VCaP (cell line): ENCODE results near the gene GARIN5B.

Experiments used
- H3K27ac ChIP-seq: fragments of 450-650 bp; 2 replicates; pipeline ENCODE4 v1.5.1; 2017
- TF ChIP-seq, protein P1 (sequence below): fragments of 450-650 bp; conservative IDR thresholded peaks from 2 replicates; pipeline ENCODE4 v1.5.1; 2017; ENCODE audit warnings: mild to moderate bottlenecking, moderate library complexity

Gene GARIN5B

DNA sequence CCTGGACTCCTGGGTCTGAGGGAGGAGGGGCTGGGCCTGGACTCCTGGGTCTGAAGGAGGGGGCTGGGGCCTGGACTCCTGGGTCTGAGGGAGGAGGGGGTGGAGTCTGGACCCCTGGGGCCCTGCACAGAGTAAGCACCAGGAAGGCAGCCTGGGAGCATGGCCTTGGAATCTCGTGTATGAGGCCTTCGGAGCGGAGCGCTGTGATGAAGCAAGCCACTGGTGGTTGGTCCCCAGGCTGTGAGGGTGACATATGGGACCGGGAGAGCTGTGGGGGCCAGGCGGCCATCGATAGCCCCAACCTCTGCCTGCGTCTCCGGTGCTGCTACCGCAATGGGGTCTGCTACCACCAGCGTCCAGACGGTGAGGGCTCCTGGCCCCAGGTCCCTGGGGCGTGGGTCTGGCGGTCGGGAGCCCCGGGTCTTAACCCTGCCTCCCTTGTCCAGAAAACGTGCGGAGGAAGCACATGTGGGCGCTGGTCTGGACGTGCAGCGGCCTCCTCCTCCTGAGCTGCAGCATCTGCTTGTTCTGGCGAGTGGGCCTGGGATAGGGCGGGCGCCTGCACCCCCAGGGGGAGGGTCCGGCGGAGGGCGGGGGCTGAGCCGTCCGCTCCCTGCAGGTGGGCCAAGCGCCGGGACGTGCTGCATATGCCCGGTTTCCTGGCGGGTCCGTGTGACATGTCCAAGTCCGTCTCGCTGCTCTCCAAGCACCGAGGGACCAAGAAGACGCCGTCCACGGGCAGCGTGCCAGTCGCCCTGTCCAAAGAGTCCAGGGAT is 14.5 kb upstream of the GARIN5B start:
- TF ChIP-seq, protein P1, sequence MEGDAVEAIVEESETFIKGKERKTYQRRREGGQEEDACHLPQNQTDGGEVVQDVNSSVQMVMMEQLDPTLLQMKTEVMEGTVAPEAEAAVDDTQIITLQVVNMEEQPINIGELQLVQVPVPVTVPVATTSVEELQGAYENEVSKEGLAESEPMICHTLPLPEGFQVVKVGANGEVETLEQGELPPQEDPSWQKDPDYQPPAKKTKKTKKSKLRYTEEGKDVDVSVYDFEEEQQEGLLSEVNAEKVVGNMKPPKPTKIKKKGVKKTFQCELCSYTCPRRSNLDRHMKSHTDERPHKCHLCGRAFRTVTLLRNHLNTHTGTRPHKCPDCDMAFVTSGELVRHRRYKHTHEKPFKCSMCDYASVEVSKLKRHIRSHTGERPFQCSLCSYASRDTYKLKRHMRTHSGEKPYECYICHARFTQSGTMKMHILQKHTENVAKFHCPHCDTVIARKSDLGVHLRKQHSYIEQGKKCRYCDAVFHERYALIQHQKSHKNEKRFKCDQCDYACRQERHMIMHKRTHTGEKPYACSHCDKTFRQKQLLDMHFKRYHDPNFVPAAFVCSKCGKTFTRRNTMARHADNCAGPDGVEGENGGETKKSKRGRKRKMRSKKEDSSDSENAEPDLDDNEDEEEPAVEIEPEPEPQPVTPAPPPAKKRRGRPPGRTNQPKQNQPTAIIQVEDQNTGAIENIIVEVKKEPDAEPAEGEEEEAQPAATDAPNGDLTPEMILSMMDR = no peak
- H3K27ac ChIP-seq = no peak overlapping the region

DNA sequence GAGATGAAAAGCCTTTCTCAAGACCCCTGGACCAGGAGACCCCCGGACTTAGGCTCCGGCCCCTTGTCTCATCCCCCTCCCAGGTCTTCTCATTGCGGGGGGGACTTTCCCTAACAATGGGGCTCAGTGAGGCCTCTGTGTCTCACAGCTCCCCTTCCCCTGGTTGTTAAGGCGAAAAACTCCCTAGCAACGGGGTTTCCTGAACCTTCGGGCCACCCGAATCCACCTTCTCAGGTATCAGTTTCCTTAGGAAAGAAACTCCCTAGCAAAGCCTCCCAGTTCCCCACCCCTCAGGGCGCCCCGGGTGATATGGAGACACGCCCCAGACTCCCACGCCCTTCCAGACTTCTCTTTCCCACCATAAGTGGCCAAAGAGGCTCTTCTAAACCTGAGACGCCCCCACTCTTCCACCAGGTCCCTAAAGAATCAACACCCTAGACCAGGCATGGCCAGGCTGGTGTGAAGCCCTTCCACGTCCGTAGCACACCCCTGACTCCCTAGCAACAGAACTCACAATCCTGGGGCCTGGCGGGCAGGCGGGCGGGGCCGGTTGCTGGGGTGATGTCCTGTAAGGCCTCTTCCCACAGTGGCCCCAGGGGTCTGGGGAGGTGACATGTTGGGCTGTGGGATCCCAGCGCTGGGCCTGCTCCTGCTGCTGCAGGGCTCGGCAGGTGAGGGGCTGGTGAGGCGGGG is 13.3 kb upstream of the GARIN5B start, which contains the start of gene TMEM190:
TSS of gene TMEM190 (plus strand) at position 586 of the 693 bp plus-strand sequence. CDS start at position 614, 28 bp downstream.
- H3K27ac ChIP-seq = no peak within 1 kb of the TSS
- TF ChIP-seq, protein P1 = no peak

DNA sequence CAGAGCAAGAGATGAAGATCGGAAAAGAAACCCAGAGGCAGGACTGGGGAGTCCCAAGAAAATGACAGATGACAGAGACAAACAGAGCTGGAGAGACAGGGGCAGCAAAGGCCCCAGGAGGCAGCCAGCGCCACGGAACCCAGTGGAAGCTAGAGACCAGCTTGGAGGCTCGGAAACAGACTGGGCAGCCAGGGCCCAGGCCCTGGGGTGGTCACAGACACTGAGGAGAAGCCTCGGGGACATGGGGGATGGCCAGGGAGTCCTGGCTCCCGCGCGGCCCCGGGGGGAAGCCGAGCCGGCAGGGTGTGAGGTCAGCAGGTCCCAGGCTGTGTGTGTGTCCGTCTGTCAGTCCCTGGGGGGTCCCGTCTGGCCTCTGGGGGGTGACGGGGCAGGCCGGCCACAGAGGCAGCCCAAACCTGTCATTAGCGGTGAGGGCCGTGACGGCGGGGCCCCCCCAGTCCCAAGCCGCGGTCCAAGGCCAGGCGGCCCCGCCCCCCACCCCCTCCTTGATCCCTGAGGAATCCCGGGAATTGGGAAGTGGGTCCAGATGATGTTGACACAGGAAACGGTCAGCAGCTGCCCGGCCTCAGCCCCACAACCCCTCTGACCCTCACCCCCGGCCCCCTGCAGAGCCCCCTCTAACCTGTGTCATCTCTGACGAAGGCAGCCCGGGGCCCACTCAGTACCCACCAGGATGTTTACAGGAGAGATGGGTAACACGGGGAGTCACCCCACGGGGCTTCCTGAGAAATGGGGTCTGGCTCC is 11.1 kb upstream of the GARIN5B start:
- TF ChIP-seq, protein P1 = no peak
- H3K27ac ChIP-seq = no peak overlapping the region

DNA sequence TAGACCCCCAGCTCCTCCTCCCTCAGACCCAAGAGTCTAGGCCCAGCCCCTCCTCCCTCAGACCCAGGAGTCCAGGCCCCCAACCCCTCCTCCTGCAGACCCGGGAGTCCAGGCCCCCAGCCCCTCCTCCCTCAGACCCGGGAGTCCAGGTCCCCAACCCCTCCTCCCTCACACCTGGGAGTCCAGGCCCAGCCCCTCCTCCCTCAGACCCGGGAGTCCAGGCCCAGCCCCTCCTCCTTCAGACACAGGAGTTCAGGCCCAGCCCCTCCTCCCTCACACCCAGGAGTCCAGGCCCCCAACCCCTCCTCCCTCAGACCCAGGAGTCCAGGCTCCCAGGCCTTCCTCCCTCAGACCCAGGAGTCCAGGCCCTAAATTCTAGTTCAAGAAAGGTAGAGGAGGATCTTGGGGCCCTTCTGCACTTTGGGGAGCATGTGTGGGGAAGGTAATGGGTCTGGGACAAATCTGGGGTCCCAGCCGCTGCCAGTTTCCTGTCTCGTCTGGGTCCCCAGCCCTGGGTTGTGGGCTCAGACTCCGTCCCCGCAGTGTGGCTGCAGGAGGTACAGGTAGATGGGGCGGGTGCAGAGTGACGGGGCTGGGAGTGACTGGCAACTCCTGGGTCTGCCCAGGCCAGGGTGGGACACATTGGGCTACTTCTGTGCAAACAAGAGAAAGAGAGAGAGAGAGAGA is 10.4 kb upstream of the GARIN5B start:
- H3K27ac ChIP-seq = no peak overlapping the region
- TF ChIP-seq, protein P1 = no peak

DNA sequence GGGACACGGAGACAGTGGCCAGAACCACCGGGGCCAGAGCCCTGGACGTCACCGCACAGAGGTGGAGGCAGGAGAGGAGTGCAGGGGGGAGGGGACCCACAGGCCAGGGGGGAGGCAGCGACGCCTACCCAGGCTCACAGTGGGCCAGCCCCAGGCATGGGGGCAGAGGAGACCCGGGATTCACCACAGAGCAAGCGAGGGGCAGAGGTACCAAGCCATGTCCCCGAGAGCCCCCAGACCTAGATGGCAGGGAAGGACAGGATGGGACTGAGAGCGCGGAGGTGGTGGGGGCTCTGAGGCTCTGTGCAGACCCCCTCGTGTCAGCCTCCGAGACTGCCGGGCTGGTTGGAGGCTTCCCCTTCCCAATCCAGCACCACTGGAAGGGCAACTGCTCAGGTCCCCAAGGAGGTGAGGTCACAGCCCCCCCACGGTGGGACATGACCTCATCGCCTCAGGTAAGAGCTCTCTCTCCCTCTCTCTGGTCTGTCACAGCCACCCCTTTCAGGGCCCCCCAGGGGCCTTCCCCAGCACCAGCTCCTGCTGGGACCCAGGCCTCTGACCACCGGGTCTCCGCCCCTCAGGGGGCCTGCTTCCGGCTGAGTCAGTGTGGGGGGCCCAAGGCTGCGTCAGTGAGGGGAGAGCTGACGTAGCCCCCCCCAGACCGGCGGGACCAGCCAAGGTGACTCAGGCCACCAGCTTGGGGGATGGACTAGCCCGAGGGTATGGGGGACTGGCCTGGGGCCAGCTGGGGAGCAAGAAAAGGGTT is 9.4 kb upstream of the GARIN5B start:
- no peak overlapping the region for H3K27ac ChIP-seq
- TF ChIP-seq, protein P1 = no peak

DNA sequence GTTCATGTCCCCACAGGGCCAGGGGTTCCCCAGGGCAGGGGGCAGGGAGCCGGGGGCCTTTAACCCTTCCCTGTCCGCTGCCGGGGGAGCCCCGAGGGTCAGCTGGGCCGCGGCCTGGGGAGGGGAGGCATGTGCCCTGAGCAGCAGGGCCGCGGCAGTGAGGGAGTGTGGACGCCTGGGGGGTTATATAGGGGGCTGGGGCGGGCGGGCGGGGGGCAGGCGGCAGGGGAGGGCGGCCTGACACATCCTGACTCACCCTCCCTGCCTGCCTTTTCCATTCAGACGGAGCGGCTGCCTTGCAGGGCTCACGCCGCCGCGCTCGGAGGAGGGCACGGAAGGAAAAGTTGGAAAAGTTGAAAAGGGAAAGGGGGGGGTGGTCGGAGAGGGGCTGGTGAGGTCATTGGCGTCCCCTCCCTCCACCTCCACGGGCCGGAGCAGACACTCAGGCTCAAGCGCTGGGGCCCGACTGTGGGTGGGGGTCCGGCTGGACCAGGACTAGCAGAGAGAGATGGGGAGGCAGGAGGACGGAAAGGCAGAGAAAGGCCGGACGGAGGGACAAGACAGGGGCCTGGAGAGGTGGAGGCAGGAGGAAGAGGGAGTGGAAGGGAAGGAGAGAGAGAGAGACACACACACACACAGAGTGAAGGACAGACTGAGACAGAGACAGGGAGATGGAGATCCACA is 7.4 kb upstream of the GARIN5B start, which contains the start of gene IL11:
TSS of gene IL11 (minus strand) at position 159 of the 684 bp plus-strand sequence. CDS start at position 6, 153 bp downstream.
- no peak within 1 kb of the TSS for H3K27ac ChIP-seq
- TF ChIP-seq, protein P1 = no peak
